Body of pancreas (tissue), 4 donors: ENCODE data around the gene LRP1-AS. TPM values are rescaled to one million over a fixed set of nuclear protein-coding genes. Genes with fewer than 3 reads are reported as not detected.

Experiments
- ATAC-seq: fragments of 150-250 bp; one replicate; pipeline ENCODE4 v1.9.1; 2016
- DNase-seq, 4 donors: peaks; one replicate each; pipeline ENCODE4 v3.0.0-alpha.2; 2019
- H3K27ac ChIP-seq, 4 donors: fragments of 200-600 bp; sonication (generic); 1 replicate in 3 of 4; 2 replicates in 1 of 4; pipeline versions ENCODE4 v1.5.1 to v1.6.1; 2016 to 2019; ENCODE audit warnings: mild to moderate bottlenecking in 1 of 4, mixed read lengths in 1 of 4, moderate library complexity in 1 of 4
- H3K27me3 ChIP-seq, 2 donors: fragments of 200-600 bp; sonication (generic); one replicate each; pipeline ENCODE4 v1.6.0; 2016; ENCODE audit warnings: mild to moderate bottlenecking in 1 of 2
- H3K36me3 ChIP-seq, 2 donors: fragments of 200-600 bp; sonication (generic); replicated peaks in 1 of 2; 2 replicates each; pipeline ENCODE4 v1.5.1; 2016; ENCODE audit warnings: low read depth in 2 of 2; ENCODE audit not compliant: insufficient read depth in 1 of 2
- H3K4me1 ChIP-seq: fragments of 200-600 bp; sonication (generic); one replicate; pipeline ENCODE4 v1.6.0; 2016
- H3K4me3 ChIP-seq, 2 donors: fragments of 200-600 bp; sonication (generic); 1 replicate in 1 of 2; 2 replicates in 1 of 2; pipeline ENCODE4 v1.5.1; 2016 to 2019
- H3K9me3 ChIP-seq, 3 donors: fragments of 200-600 bp; sonication (generic); 1 replicate in 2 of 3; 2 replicates in 1 of 3; pipeline ENCODE4 v1.5.1; 2016
- POLR2A ChIP-seq, 3 donors: fragments of 450-650 bp; IDR thresholded peaks; one replicate each; pipeline ENCODE4 v1.6.1; 2016; ENCODE audit warnings: antibody characterized with exemption in 3 of 3, mild to moderate bottlenecking in 2 of 3
- WGBS, 2 donors: methylation state at CpG; one replicate each; pipeline ENCODE4 v1.1.5; 2017; 5-methylcytosine and 5-hydroxymethylcytosine counted together
- intact Hi-C: fragments of 100-400 bp; cut with DNase I; formaldehyde crosslinking; loops from one replicate; pipeline ENCODE4 v1.15.1; 2023
- total RNA-seq, 2 donors: library from RNA; depleted of rRNA; stranded (reverse); fragments of >200 nt; gene quantifications; one replicate each; pipeline ENCODE4 v1.1.0, GENCODE V29; 2016
- TF ChIP-seq, protein P1 (sequence below), 7 experiments: fragments of 450-650 bp in 4 of 7; fragments of 200-600 bp in 3 of 7; sonication (generic) in 3 of 7; IDR thresholded peaks; one replicate each; pipeline ENCODE4 v1.5.1; 2016 to 2019; ENCODE audit warnings: antibody characterized with exemption in 7 of 7

The LRP1-AS gene
- total RNA-seq, 2 donors from 2014 or later: not detected

GRCh38 chr12:57133916-57134315 is 13.5 kb downstream of the LRP1-AS start:
- DNase-seq: no peak
- no peak for ATAC-seq
- intact Hi-C loops: loop anchor here (5.0 kb wide), 1 partner anchor 43 kb away; no protein-coding TSS in a partner anchor
- WGBS, 2 donors: 63 to 67% methylated on average over 6 of the region's 6 CpGs
- no peaks in the 10 kb centered on the region for H3K27me3 ChIP-seq
- no peaks in the 10 kb centered on the region for H3K36me3 ChIP-seq
- peaks cover 3% of the 10 kb centered on the region for H3K4me1 ChIP-seq
- no peak overlapping the region for H3K4me3 ChIP-seq
- TF ChIP-seq, protein P1, sequence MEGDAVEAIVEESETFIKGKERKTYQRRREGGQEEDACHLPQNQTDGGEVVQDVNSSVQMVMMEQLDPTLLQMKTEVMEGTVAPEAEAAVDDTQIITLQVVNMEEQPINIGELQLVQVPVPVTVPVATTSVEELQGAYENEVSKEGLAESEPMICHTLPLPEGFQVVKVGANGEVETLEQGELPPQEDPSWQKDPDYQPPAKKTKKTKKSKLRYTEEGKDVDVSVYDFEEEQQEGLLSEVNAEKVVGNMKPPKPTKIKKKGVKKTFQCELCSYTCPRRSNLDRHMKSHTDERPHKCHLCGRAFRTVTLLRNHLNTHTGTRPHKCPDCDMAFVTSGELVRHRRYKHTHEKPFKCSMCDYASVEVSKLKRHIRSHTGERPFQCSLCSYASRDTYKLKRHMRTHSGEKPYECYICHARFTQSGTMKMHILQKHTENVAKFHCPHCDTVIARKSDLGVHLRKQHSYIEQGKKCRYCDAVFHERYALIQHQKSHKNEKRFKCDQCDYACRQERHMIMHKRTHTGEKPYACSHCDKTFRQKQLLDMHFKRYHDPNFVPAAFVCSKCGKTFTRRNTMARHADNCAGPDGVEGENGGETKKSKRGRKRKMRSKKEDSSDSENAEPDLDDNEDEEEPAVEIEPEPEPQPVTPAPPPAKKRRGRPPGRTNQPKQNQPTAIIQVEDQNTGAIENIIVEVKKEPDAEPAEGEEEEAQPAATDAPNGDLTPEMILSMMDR (IDR thresholded peaks at IDR 0.05): no peak
- no peak for TF ChIP-seq POLR2A (IDR thresholded peaks at IDR 0.05)
- peak overlapping the region in 2 of 4 donors; percentile 13 to 15 for H3K27ac ChIP-seq
- H3K9me3 ChIP-seq: no peaks in the 10 kb centered on the region

DNA sequence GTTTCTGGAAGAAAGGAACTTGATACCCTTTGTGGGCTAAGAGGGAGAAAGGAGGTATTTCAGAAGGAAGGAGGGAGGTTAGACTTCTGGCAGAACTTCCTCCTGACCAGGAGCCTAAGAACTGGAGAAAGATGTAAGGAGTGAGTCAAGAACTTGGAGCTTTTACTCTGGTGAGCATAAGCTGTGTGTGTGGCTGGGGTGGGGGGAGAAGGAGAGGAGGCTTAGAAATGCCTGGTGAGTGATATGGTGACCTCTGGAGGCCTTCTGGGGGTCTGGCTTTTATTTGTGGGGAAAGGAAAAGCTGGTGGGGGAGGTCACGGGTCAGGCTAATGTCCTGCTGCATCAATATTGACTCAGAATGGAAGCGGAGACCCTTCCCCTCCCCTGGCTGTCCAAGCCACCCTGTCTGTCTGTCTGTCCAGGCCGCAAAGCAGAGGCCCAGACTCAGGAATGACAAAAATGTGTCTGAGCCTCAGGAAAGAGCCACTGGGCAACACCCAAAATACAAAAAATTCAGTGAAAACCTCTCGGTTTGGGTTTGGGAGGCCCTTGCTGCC is 14.3 kb downstream of the LRP1-AS start:
- TF ChIP-seq, protein P1 (IDR thresholded peaks at IDR 0.05): no peak
- TF ChIP-seq POLR2A (IDR thresholded peaks at IDR 0.05): no peak
- Histone ChIP-seq H3K27me3 (no peaks in the 10 kb centered on the region), H3K9me3 (no peaks in the 10 kb centered on the region), H3K4me3 (no peak overlapping the region), H3K36me3 (no peaks in the 10 kb centered on the region), H3K27ac (peak overlapping the region in 1 of 4 donors; percentile 11), H3K4me1 (peaks cover 7% of the 10 kb centered on the region)
- ATAC-seq (no peak), DNase-seq (no peak)
- intact Hi-C loops: loop anchor here (5.0 kb wide), 1 partner anchor 44 kb away; no protein-coding TSS in a partner anchor
- 63 to 70% methylated on average over 4 of the region's 4 CpGs for WGBS, 2 donors

DNA sequence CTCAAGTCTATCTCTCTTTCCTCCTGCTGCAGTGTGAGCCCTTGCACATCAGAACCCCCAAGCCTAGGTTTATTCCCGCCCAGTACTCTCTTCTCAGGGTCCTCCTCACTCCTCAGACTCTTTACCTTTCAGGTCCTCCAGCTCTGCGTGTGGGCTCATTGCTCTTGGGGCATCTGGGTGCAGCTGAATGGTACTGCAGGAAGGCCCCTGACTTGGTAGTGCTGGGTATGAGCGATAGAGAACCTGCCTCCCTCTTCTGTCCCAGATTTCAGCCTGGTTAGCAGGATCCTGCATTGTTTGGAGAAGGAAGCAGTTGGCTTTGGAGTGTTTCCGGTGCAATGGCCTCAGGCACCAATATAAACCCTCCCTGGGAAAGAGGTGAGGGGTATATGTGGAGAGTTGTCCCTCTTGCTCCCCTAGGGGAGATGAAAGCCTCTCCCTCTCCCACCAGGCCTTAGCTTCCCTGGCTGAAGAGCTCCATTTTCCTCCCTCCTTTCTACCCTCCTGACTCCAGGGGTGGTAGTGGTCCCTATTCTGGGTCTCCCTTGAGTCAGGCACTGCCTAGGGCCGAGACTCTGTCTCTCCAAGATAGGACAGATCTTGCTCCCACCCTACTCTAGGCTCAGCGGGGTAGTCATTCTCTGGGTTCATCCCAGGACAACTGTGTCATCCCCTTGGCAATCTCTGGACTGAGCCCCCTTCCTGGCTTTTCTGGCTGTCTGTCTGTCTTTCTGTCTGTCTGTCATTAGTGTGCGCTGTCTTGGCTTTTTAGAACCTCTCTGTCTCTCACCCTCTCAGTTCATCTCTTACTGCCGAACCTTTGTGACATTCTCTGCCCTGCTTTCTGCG is 15.3 kb downstream of the LRP1-AS start:
- Histone ChIP-seq H3K9me3 (no peaks in the 10 kb centered on the region), H3K27ac (peak overlapping the region in 1 of 4 donors; percentile 11), H3K27me3 (no peaks in the 10 kb centered on the region), H3K4me1 (peaks cover 8% of the 10 kb centered on the region), H3K4me3 (no peak overlapping the region), H3K36me3 (no peaks in the 10 kb centered on the region)
- intact Hi-C loops: loop anchor here (5.0 kb wide), 1 partner anchor 45 kb away; no protein-coding TSS in a partner anchor
- WGBS, 2 donors: 68 to 75% methylated on average over 9 of the region's 9 CpGs
- ATAC-seq: no peak
- DNase-seq: no peak
- no peak for TF ChIP-seq POLR2A (IDR thresholded peaks at IDR 0.05)
- TF ChIP-seq, protein P1 (IDR thresholded peaks at IDR 0.05): no peak

DNA sequence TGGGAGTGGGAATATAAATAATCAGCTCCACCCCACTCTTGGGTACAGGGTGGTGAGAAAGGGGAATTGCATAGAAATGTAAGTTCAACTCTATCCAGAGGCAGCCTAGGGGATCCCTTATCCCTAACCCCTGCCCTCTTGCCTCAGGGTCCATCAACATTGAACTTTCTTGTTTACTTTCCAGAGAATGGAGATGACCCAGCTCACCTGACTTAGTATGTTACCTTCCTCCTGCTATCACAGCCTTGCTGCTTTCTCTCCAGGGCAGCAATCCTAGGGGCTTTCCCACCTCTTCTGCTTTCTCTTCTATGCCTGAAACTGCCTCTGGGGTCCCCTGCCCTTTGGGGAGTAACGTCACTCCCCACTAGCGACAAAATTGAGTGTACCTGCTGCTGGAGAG is 16.5 kb downstream of the LRP1-AS start:
- WGBS, 2 donors: 70 to 76% methylated on average over 2 of the region's 2 CpGs
- Histone ChIP-seq H3K4me3 (no peak overlapping the region), H3K27ac (no peak overlapping the region), H3K36me3 (no peaks in the 10 kb centered on the region), H3K27me3 (no peaks in the 10 kb centered on the region), H3K4me1 (peaks cover 15% of the 10 kb centered on the region), H3K9me3 (no peaks in the 10 kb centered on the region)
- DNase-seq: no peak
- TF ChIP-seq POLR2A (IDR thresholded peaks at IDR 0.05): no peak
- TF ChIP-seq, protein P1 (IDR thresholded peaks at IDR 0.05): no peak
- intact Hi-C loops: loop anchor here (5.0 kb wide), 1 partner anchor 46 kb away; no protein-coding TSS in a partner anchor
- ATAC-seq: no peak
